Esophagus muscularis mucosa (tissue), 4 donors: ENCODE data around the gene PHACTR3. TPM values are rescaled to one million over a fixed set of nuclear protein-coding genes. Genes with fewer than 3 reads are reported as not detected.

Experiments
- DNase-seq: peaks from one replicate; pipeline ENCODE4 v3.0.0-alpha.2; 2017; ENCODE audit errors: extremely low spot score
- H3K27ac ChIP-seq, 4 donors: fragments of 200-600 bp; sonication (generic); replicated peaks in 1 of 4; 1 replicate in 3 of 4; 2 replicates in 1 of 4; pipeline ENCODE4 v1.5.1; 2016 to 2019; ENCODE audit warnings: mild to moderate bottlenecking in 1 of 4
- H3K27me3 ChIP-seq, 4 donors: fragments of 200-600 bp; sonication (generic); one replicate each; pipeline versions ENCODE4 v1.5.1 to v1.6.0; 2016 to 2019
- H3K36me3 ChIP-seq, 4 donors: fragments of 200-600 bp; sonication (generic); one replicate each; pipeline ENCODE4 v1.5.1; 2016 to 2019
- H3K4me1 ChIP-seq, 4 donors: fragments of 200-600 bp; sonication (generic); one replicate each; pipeline ENCODE4 v1.5.1; 2016 to 2019
- H3K4me3 ChIP-seq, 4 donors: fragments of 200-600 bp; sonication (generic); 1 replicate in 2 of 4; 2 replicates in 2 of 4; pipeline ENCODE4 v1.5.1; 2016 to 2019; ENCODE audit warnings: mild to moderate bottlenecking in 4 of 4, moderate library complexity in 1 of 4
- H3K9me3 ChIP-seq, 4 donors: fragments of 200-600 bp; sonication (generic); 1 replicate in 3 of 4; 2 replicates in 1 of 4; pipeline ENCODE4 v1.5.1; 2016 to 2019
- EP300 ChIP-seq: sonication (generic); formaldehyde crosslinking; IDR thresholded peaks from one replicate; pipeline ENCODE4 v1.6.1; 2017; ENCODE audit warnings: antibody characterized with exemption
- POLR2A ChIP-seq: fragments of 450-650 bp; IDR thresholded peaks from one replicate; pipeline ENCODE4 v1.6.1; 2017; ENCODE audit warnings: antibody characterized with exemption, moderate library complexity, mild to moderate bottlenecking, low read depth
- POLR2AphosphoS5 ChIP-seq, 2 donors: sonication (generic); formaldehyde crosslinking; IDR thresholded peaks; one replicate each; pipeline ENCODE4 v1.6.1; 2017; ENCODE audit warnings: antibody characterized with exemption in 2 of 2
- WGBS: methylation state at CpG from one replicate; pipeline ENCODE4 v1.1.5; 2018; 5-methylcytosine and 5-hydroxymethylcytosine counted together
- intact Hi-C: fragments of 100-400 bp; cut with DNase I; formaldehyde crosslinking; loops from one replicate; pipeline ENCODE4 v1.15.1; 2023
- total RNA-seq, 4 donors: library from RNA; depleted of rRNA; stranded (reverse); fragments of >200 nt; gene quantifications; one replicate each; pipeline versions ENCODE4 v1.1.0 to v1.2.1, GENCODE V29; 2016
- TF ChIP-seq, protein P1 (sequence below), 3 experiments: fragments of 200-600 bp in 2 of 3; fragments of 450-650 bp in 1 of 3; sonication (generic) in 2 of 3; IDR thresholded peaks; one replicate each; pipeline ENCODE4 v1.5.1; 2017 to 2019; ENCODE audit warnings: antibody characterized with exemption in 3 of 3, mild to moderate bottlenecking in 2 of 3, moderate library complexity in 1 of 3

PHACTR3 gene
- total RNA-seq, 4 donors from 2014 or later: 0.17 to 0.86 (median 0.56) TPM

GRCh38 chr20:59625214-59625922, 21.0 kb downstream of the PHACTR3 start:
- H3K4me3 ChIP-seq: no peak overlapping the region
- intact Hi-C loops: no loop called here
- H3K27ac ChIP-seq: no peak overlapping the region
- no peak for TF ChIP-seq EP300
- TF ChIP-seq POLR2A: no peak
- no peak for TF ChIP-seq POLR2AphosphoS5 (IDR thresholded peaks at IDR 0.05)
- TF ChIP-seq, protein P1, sequence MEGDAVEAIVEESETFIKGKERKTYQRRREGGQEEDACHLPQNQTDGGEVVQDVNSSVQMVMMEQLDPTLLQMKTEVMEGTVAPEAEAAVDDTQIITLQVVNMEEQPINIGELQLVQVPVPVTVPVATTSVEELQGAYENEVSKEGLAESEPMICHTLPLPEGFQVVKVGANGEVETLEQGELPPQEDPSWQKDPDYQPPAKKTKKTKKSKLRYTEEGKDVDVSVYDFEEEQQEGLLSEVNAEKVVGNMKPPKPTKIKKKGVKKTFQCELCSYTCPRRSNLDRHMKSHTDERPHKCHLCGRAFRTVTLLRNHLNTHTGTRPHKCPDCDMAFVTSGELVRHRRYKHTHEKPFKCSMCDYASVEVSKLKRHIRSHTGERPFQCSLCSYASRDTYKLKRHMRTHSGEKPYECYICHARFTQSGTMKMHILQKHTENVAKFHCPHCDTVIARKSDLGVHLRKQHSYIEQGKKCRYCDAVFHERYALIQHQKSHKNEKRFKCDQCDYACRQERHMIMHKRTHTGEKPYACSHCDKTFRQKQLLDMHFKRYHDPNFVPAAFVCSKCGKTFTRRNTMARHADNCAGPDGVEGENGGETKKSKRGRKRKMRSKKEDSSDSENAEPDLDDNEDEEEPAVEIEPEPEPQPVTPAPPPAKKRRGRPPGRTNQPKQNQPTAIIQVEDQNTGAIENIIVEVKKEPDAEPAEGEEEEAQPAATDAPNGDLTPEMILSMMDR (IDR thresholded peaks at IDR 0.05): no peak
- peaks cover 0 to 46% (median 0%) of the 10 kb centered on the region in 4 donors for H3K27me3 ChIP-seq
- 88% methylated on average over 14 of the region's 14 CpGs for WGBS
- no peak for DNase-seq
- H3K36me3 ChIP-seq: no peaks in the 10 kb centered on the region
- H3K9me3 ChIP-seq: no peaks in the 10 kb centered on the region
- no peaks in the 10 kb centered on the region for H3K4me1 ChIP-seq

DNA sequence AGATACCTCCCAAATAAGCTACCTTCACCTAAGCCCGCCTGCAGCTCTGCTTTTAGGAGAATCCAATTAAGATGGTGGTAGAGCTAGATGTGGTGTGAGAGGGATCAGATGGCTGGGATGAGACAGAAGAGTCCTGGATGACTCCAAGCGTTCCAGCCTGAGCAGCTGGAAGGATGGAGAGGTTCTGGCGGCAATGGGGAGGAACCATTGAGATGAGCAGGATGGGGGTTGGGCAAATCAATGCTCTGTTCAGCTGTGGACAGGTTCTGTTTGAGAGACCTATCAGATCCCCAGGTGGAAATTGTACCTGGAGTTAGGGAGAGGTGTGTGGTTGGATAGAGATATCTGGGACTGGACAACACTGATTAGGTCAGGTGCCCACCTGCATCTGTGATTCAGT, 23.0 kb downstream of the PHACTR3 start:
- no peak overlapping the region for H3K4me3 ChIP-seq
- H3K27me3 ChIP-seq: peaks cover 0 to 46% (median 0%) of the 10 kb centered on the region in 4 donors
- TF ChIP-seq POLR2AphosphoS5 (IDR thresholded peaks at IDR 0.05) (no peak), EP300 (no peak), POLR2A (no peak)
- TF ChIP-seq, protein P1 (IDR thresholded peaks at IDR 0.05): no peak
- WGBS: 91% methylated on average over 3 of the region's 3 CpGs
- H3K4me1 ChIP-seq: no peaks in the 10 kb centered on the region
- intact Hi-C loops: no loop called here
- H3K9me3 ChIP-seq: no peaks in the 10 kb centered on the region
- no peaks in the 10 kb centered on the region for H3K36me3 ChIP-seq
- no peak for DNase-seq
- no peak overlapping the region for H3K27ac ChIP-seq

DNA sequence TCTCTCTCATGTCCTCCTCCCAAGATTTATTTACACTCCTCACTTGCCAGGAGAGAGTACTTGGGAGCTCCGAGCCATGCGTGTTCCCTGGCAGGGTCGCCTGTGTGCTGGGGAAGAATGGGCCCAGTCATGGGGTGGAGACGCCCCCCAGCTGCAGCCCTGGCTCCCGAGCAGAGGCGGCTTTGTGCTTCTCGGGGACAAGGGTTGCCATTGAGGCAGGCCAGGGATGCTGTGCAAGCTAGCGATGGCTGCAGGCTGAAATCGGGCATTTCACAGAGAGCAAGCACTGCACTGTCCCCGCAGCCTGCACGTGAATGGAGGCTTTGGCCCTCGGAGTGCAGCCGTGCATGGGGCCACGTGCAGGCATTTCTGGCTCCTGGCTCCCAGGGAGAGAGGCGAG, 23.8 kb downstream of the PHACTR3 start:
- H3K4me3 ChIP-seq: no peak overlapping the region
- no peak for DNase-seq
- peaks cover 0 to 50% (median 0%) of the 10 kb centered on the region in 4 donors for H3K27me3 ChIP-seq
- intact Hi-C loops: no loop called here
- TF ChIP-seq, protein P1 (IDR thresholded peaks at IDR 0.05): no peak
- no peak for TF ChIP-seq POLR2A
- TF ChIP-seq EP300: no peak
- TF ChIP-seq POLR2AphosphoS5 (IDR thresholded peaks at IDR 0.05): no peak
- no peak overlapping the region for H3K27ac ChIP-seq
- no peaks in the 10 kb centered on the region for H3K4me1 ChIP-seq
- no peaks in the 10 kb centered on the region for H3K36me3 ChIP-seq
- no peaks in the 10 kb centered on the region for H3K9me3 ChIP-seq
- WGBS: 65% methylated on average over 7 of the region's 15 CpGs

DNA sequence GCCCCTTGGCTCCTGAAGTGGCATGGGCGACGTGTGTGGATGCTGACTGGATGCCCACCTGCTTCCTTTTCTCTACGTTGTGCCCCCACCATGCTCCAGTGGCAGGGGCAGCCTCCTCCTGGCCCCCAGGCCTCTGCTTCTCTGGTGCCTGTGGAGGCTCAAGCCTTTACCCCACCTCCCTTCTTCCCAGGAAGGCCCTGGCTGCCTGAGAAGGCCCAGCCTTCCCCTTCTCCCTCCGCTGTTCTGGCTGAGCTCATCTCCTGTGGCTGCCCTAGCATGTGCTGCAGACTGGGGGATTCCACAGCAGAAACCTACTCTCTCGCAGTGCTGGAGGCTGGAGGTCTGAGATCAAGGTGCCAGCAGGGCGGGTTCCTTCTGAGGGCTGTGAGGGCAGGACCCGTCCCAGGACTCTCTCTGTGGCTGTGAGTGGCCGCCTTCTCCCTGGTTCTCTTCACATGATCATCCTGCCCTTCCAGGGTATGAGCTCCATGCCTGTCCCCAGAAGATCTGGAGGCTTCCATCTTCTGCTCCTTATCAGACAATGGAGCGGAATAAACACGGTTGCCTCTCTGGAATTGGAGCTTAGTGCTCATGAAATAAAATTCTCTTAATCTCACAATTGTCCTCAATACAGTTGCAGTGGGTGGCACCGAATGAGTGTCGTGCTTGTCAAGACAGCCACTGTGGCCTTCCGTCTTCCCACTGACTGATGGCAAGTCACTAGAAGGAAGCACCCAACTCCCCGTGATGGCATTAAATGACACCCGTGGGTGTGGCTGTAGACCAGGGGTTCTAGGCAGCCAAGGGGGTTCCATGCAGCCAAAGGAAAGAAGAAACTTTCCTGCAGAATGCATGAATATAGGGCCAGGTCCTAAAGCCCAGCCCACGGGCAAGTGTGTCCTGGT, 25.1 kb downstream of the PHACTR3 start:
- Histone ChIP-seq H3K4me1 (no peaks in the 10 kb centered on the region), H3K27me3 (peaks cover 0 to 50% (median 0%) of the 10 kb centered on the region in 4 donors), H3K4me3 (no peak overlapping the region), H3K9me3 (no peaks in the 10 kb centered on the region), H3K27ac (no peak overlapping the region), H3K36me3 (no peaks in the 10 kb centered on the region)
- 94% methylated on average over 15 of the region's 16 CpGs for WGBS
- TF ChIP-seq EP300: no peak
- TF ChIP-seq POLR2A: no peak
- no peak for TF ChIP-seq POLR2AphosphoS5 (IDR thresholded peaks at IDR 0.05)
- TF ChIP-seq, protein P1 (IDR thresholded peaks at IDR 0.05): no peak
- intact Hi-C loops: no loop called here
- no peak for DNase-seq
